G401 (cell line): ENCODE results near the gene MCAM. TPM values are rescaled to one million over a fixed set of nuclear protein-coding genes. Genes with fewer than 3 reads are reported as not detected.

ENCODE experiments used
- DNase-seq: peaks from one replicate; pipeline ENCODE4 v3.0.0-alpha.2; 2015; ENCODE audit warnings: low spot score
- in situ Hi-C: cut with HindIII; loops from 2 replicates; pipeline ENCODE4 v1.10.0; 2016; ENCODE audit warnings: low sequenced_read_pairs, mixed read lengths
- total RNA-seq: library from RNA; depleted of rRNA; stranded (reverse); fragments of >200 nt; shearing (Covaris generic); gene quantifications from 2 replicates; pipeline ENCODE4 v1.2.3, GENCODE V29; 2014

Gene MCAM
- total RNA-seq, 1 experiment from 2014 or later, result 77.2 TPM

- in situ Hi-C loops, result no loop called here
- no peak for DNase-seq
These were observed 19.0 kb upstream of the MCAM start for GRCh38 chr11:119335655-119336543.

GRCh38 chr11:119335091-119335654 is 18.2 kb upstream of the MCAM start:
- no peak for DNase-seq

GRCh38 chr11:119334174-119334930 is 17.4 kb upstream of the MCAM start, which contains the start of gene RNF26:
Gene RNF26 (plus strand): TSS chr11:119334527. CDS start chr11:119335123, 596 bp downstream.
- in situ Hi-C loops, result no loop called here
- DNase-seq, result peak; percentile 99

More at GRCh38 chr11:119335091-119335654, 18.2 kb upstream of the MCAM start:
- in situ Hi-C loops, result no loop called here

- DNase-seq, result no peak
- in situ Hi-C loops, result no loop called here
These were observed 15.3 kb upstream of the MCAM start for GRCh38 chr11:119332111-119332765.

- no peak for DNase-seq
- in situ Hi-C loops, result no loop called here
These were observed 13.3 kb upstream of the MCAM start for GRCh38 chr11:119330237-119330636.

GRCh38 chr11:119329320-119329719 is 12.4 kb upstream of the MCAM start:
- in situ Hi-C loops, result no loop called here
- DNase-seq, result no peak

GRCh38 chr11:119324189-119324588 is 7.3 kb upstream of the MCAM start:
- in situ Hi-C loops, result loop anchor here (25.0 kb wide), 1 partner anchor 212 kb away; the partner anchor contains the start of genes C2CD2L, DPAGT1 and HINFP
- DNase-seq, result no peak

GRCh38 chr11:119323532-119324033 is 6.7 kb upstream of the MCAM start:
- DNase-seq, result peak; percentile 87
- in situ Hi-C loops, result loop anchor here (25.0 kb wide), 1 partner anchor 211 kb away; the partner anchor contains the start of genes C2CD2L, DPAGT1 and HINFP

- in situ Hi-C loops, result loop anchor here (25.0 kb wide), 1 partner anchor 211 kb away; the partner anchor contains the start of genes C2CD2L, DPAGT1 and HINFP
- no peak for DNase-seq
These were observed 6.1 kb upstream of the MCAM start for GRCh38 chr11:119322921-119323531.

GRCh38 chr11:119322360-119322739 is 5.4 kb upstream of the MCAM start:
- DNase-seq, result no peak
- in situ Hi-C loops, result loop anchor here (25.0 kb wide), 1 partner anchor 210 kb away; the partner anchor contains the start of genes C2CD2L, DPAGT1 and HINFP

GRCh38 chr11:119320776-119321524 is 4.0 kb upstream of the MCAM start:
- in situ Hi-C loops, result loop anchor here (25.0 kb wide), 1 partner anchor 209 kb away; the partner anchor contains the start of genes C2CD2L, DPAGT1 and HINFP

GRCh38 chr11:119320240-119320775 is 3.4 kb upstream of the MCAM start:
- DNase-seq, result peak; percentile 21
- in situ Hi-C loops, result loop anchor here (25.0 kb wide), 1 partner anchor 208 kb away; the partner anchor contains the start of genes C2CD2L, DPAGT1 and HINFP

More at GRCh38 chr11:119320776-119321524, 4.0 kb upstream of the MCAM start:
- DNase-seq, result peak; percentile 58

- in situ Hi-C loops, result loop anchor here (25.0 kb wide), 1 partner anchor 207 kb away; the partner anchor contains the start of genes C2CD2L, DPAGT1 and HINFP
- DNase-seq, result no peak
These were observed 2.8 kb upstream of the MCAM start for GRCh38 chr11:119319700-119320239.

GRCh38 chr11:119319136-119319699 is 2.3 kb upstream of the MCAM start:
- DNase-seq, result peak; percentile 49
- in situ Hi-C loops, result loop anchor here (25.0 kb wide), 1 partner anchor 207 kb away; the partner anchor contains the start of genes C2CD2L, DPAGT1 and HINFP

- DNase-seq, result peak; percentile 68
- in situ Hi-C loops, result loop anchor here (25.0 kb wide), 1 partner anchor 206 kb away; the partner anchor contains the start of genes C2CD2L, DPAGT1 and HINFP
These were observed 1.6 kb upstream of the MCAM start for GRCh38 chr11:119318240-119319135.
